ENCODE results near the gene GLS. TPM values are rescaled to one million over a fixed set of nuclear protein-coding genes. Genes with fewer than 3 reads are reported as not detected.

Gene GLS
- total and polyA plus RNA-seq, 3 experiments from 2014 or later, result 50.9 to 222 (median 209) TPM

- Mint-ChIP-seq H3K27me3 (no peaks in the 10 kb centered on the region), H3K4me1 (peaks cover 32 to 47% (median 35%) of the 10 kb centered on the region in 3 donors), H3K9me3 (no peaks in the 10 kb centered on the region), H3K4me3 (no peak within 1 kb of the TSS), H3K27ac (no peak within 1 kb of the TSS), H3K36me3 (peaks cover 0 to 20% (median 5%) of the 10 kb centered on the region in 3 donors)
- Histone ChIP-seq H3K4me1 (ENCODE audit: insufficient read depth, low read length) (peaks cover 68% of the 10 kb centered on the region), H3K9me3 (ENCODE audit: low read length) (no peaks in the 10 kb centered on the region), H3K4me3 (ENCODE audit: low read length) (peak within 1 kb of the TSS; percentile 90), H3K27me3 (ENCODE audit: insufficient read depth, low read length, poor library complexity, severe bottlenecking) (no peaks in the 10 kb centered on the region), H3K27ac (ENCODE audit: low read depth, low read length) (peak within 1 kb of the TSS; percentile 69), H3K36me3 (ENCODE audit: insufficient read depth, low read length) (peaks cover 7% of the 10 kb centered on the region)
- ChIA-PET CTCF (interaction anchor here (0.9 to 1.7 kb wide), 5 partner anchors 9 to 141 kb away, joined by 3 to 8 read pairs (median 5); no protein-coding TSS in a partner anchor), POLR2A (interaction anchor here (0.8 to 1.8 kb wide), 7 partner anchors 9 to 136 kb away, joined by 3 to 6 read pairs (median 4); no protein-coding TSS in a partner anchor)
- DNase-seq, result peak; percentile 92 to 98 (median 95)
These were observed 133.5 kb downstream of the GLS start, which contains the start of gene STAT1 for GRCh38 chr2:191013932-191014652. Gene STAT1 (minus strand): TSS chr2:191014171. CDS start chr2:191010003, 4,168 bp downstream.

DNA sequence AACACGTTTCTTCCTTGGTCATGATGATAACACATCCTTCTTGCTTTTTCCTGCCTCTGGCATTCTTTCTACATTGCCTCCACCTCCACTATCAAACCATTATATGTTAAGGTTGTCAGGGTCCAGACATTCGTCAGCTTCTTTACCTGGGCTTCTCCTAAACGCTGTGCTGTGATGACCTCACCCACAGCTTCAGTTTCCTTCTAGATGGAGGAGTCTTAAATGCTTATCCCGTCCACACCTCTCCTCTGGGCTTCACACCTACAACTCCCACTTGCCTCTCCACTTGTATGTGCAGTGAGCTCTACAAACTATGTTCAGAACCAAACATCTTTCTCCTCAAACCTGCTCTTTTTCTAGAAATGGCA, 134.0 kb downstream of the GLS start:
- no peaks in the 10 kb centered on the region for H3K9me3 Mint-ChIP-seq
- peaks cover 68% of the 10 kb centered on the region for H3K4me1 ChIP-seq (ENCODE audit: insufficient read depth, low read length)
- no peaks in the 10 kb centered on the region for H3K9me3 ChIP-seq (ENCODE audit: low read length)
- H3K27me3 ChIP-seq (ENCODE audit: insufficient read depth, low read length, poor library complexity, severe bottlenecking), result no peaks in the 10 kb centered on the region
- H3K27me3 Mint-ChIP-seq, result no peaks in the 10 kb centered on the region
- H3K4me3 Mint-ChIP-seq, result no peak overlapping the region
- peaks cover 32 to 49% (median 37%) of the 10 kb centered on the region in 3 donors for H3K4me1 Mint-ChIP-seq
- peak overlapping the region; percentile 60 for H3K4me3 ChIP-seq (ENCODE audit: low read length)
- peak overlapping the region; percentile 69 for H3K27ac ChIP-seq (ENCODE audit: low read depth, low read length)
- peaks cover 6% of the 10 kb centered on the region for H3K36me3 ChIP-seq (ENCODE audit: insufficient read depth, low read length)
- POLR2A ChIA-PET, result interaction anchor here (0.8 to 1.8 kb wide), 7 partner anchors 8 to 663 kb away, joined by 3 to 6 read pairs (median 4); partner anchors contain the start of gene NABP1
- peak in 1 of 5 donors; percentile 50 for DNase-seq
- CTCF ChIA-PET, result interaction anchor here (1.2 to 1.7 kb wide), 4 partner anchors 8 to 141 kb away, joined by 3 to 8 read pairs (median 6); no protein-coding TSS in a partner anchor
- peaks cover 0 to 15% (median 5%) of the 10 kb centered on the region in 3 donors for H3K36me3 Mint-ChIP-seq
- H3K27ac Mint-ChIP-seq, result no peak overlapping the region

Other genes starting within 250 kb of the GLS start
- 10 to 100 TPM; 29.8 to 35.1 TPM for gene NAB1, start 231.7 kb upstream of the GLS start, total RNA-seq
- gene NAB1, start 231.7 kb upstream of the GLS start, polyA plus RNA-seq, result 3.9 TPM
- gene STAT1, start 133.3 kb downstream of the GLS start, total RNA-seq, result 100 to 1,000 TPM; 142 to 145 TPM
- 173 TPM for gene STAT1, start 133.3 kb downstream of the GLS start, polyA plus RNA-seq